HG02943 (cell line): ENCODE data around the gene CCDC142.
"Not testable (repeated sequence)": the region's sequence is repeated elsewhere in the genome, so short reads cannot be mapped to it uniquely, and the experiment has no call there.

ENCODE experiments used
- ATAC-seq: cut with Tn5 transposase; IDR thresholded peaks from one replicate; pipeline ENCODE4 v1.9.1; 2021; ENCODE audit warnings: mild to moderate bottlenecking, low read depth, moderate library complexity; ENCODE audit not compliant: unreplicated experiment

The CCDC142 gene

GRCh38 chr2:74472086-74472944 lies 10.5 kb downstream of the CCDC142 start, which contains the start of gene MRPL53:
Gene MRPL53 (minus strand): TSS chr2:74472680. CDS start chr2:74472660, 20 bp downstream.
- peak; percentile 89 for ATAC-seq

- no peak for ATAC-seq
Measured at GRCh38 chr2:74471332-74472065, 11.3 kb downstream of the CCDC142 start.

GRCh38 chr2:74470742-74471141 lies 12.1 kb downstream of the CCDC142 start:
- ATAC-seq: not testable (repeated sequence)

GRCh38 chr2:74464406-74464805 lies 18.4 kb downstream of the CCDC142 start:
- ATAC-seq: peak; percentile 5

GRCh38 chr2:74462786-74463105 lies 20.1 kb downstream of the CCDC142 start:
- no peak for ATAC-seq

GRCh38 chr2:74462054-74462785 lies 20.6 kb downstream of the CCDC142 start:
- no peak for ATAC-seq

GRCh38 chr2:74461187-74462053 lies 21.4 kb downstream of the CCDC142 start:
- no peak for ATAC-seq

GRCh38 chr2:74460187-74460586 lies 22.6 kb downstream of the CCDC142 start:
- ATAC-seq: not testable (repeated sequence)

- ATAC-seq: not testable (repeated sequence)
Measured at GRCh38 chr2:74459503-74460118, 23.2 kb downstream of the CCDC142 start.

GRCh38 chr2:74458938-74459363 lies 23.8 kb downstream of the CCDC142 start:
- ATAC-seq: no peak

GRCh38 chr2:74458132-74458937 lies 24.5 kb downstream of the CCDC142 start, which contains the start of gene WBP1:
Gene WBP1 (plus strand): TSS chr2:74458438. CDS start chr2:74458603, 165 bp downstream.
- ATAC-seq: peak; percentile 78

- ATAC-seq: peak; percentile 35
Measured at GRCh38 chr2:74457549-74458131, 25.2 kb downstream of the CCDC142 start.

GRCh38 chr2:74457129-74457548 lies 25.7 kb downstream of the CCDC142 start:
- ATAC-seq: no peak

GRCh38 chr2:74454654-74455511 lies 27.9 kb downstream of the CCDC142 start, which contains the start of gene INO80B:
Gene INO80B (plus strand): TSS chr2:74455087. CDS start chr2:74455117, 30 bp downstream.
- ATAC-seq: peak; percentile 39

- no peak for ATAC-seq
Measured at GRCh38 chr2:74450570-74451190, 32.1 kb downstream of the CCDC142 start.

- no peak for ATAC-seq
Measured at GRCh38 chr2:74448771-74449170, 34.0 kb downstream of the CCDC142 start.
